H1 (cell line): ENCODE measurements around the gene TBCD.

ENCODE experiments used
- BCL11A ChIP-seq, 2 experiments: IDR thresholded peaks; one replicate each; pipeline ENCODE4 v1.6.1; 2011; ENCODE audit warnings: low read depth in 2 of 2, low read length in 2 of 2, mild to moderate bottlenecking in 2 of 2
- CHD1 ChIP-seq: IDR thresholded peaks from 2 replicates; pipeline ENCODE4 v1.6.1; 2012; ENCODE audit warnings: low read depth, low read length, improper control_type of control experiment
- CHD2 ChIP-seq: IDR thresholded peaks from 2 replicates; pipeline ENCODE4 v1.6.1; 2012; ENCODE audit warnings: low read length, improper control_type of control experiment
- EP300 ChIP-seq, 2 experiments: IDR thresholded peaks; 1 replicate in 1 of 2; 2 replicates in 1 of 2; pipeline ENCODE4 v1.6.1; 2011 to 2012; ENCODE audit warnings: low read depth in 2 of 2, low read length in 2 of 2, mild to moderate bottlenecking in 2 of 2, borderline replicate concordance in 1 of 2, inconsistent platforms in 1 of 2, moderate library complexity in 1 of 2
- EZH2 ChIP-seq: fragments of 200-600 bp; sonication (generic); IDR thresholded peaks from 2 replicates; pipeline ENCODE4 v1.7.1; 2012; ENCODE audit warnings: low read depth, mild to moderate bottlenecking, moderate library complexity, low read length, inconsistent platforms; ENCODE audit not compliant: severe bottlenecking
- JUN ChIP-seq: IDR thresholded peaks from 2 replicates; pipeline ENCODE4 v1.6.1; 2011; ENCODE audit warnings: low read depth, mild to moderate bottlenecking, improper control_type of control experiment, low read length
- KDM1A ChIP-seq: fragments of 200-600, 300-600 bp; sonication (generic); IDR thresholded peaks from 2 replicates; pipeline ENCODE4 v1.7.1; 2016; ENCODE audit warnings: mild to moderate bottlenecking, low read length, borderline replicate concordance
- POLR2A ChIP-seq, 2 experiments: IDR thresholded peaks; 1 replicate in 1 of 2; 2 replicates in 1 of 2; pipeline ENCODE4 v1.6.1; 2011; ENCODE audit warnings: low read depth in 2 of 2, low read length in 2 of 2, mild to moderate bottlenecking in 2 of 2; ENCODE audit errors: control extremely low read depth in 1 of 2
- POU5F1 ChIP-seq: IDR thresholded peaks from 2 replicates; pipeline ENCODE4 v1.6.1; 2011; ENCODE audit warnings: low read depth, mild to moderate bottlenecking, low read length, moderate library complexity
- TBP ChIP-seq: IDR thresholded peaks from 2 replicates; pipeline ENCODE4 v1.6.1; 2011; ENCODE audit warnings: low read depth, low read length, improper control_type of control experiment
- TF ChIP-seq, protein P1 (sequence below), 3 experiments: IDR thresholded peaks; 1 replicate in 2 of 3; 2 replicates in 1 of 3; pipeline versions ENCODE4 v1.5.1 to v1.6.1; 2011; ENCODE audit warnings: low read length in 3 of 3, mild to moderate bottlenecking in 3 of 3, inconsistent platforms in 2 of 3, low read depth in 1 of 3, moderate library complexity in 1 of 3; ENCODE audit not compliant: insufficient read depth in 1 of 3; ENCODE audit errors: control extremely low read depth in 1 of 3

DNA sequence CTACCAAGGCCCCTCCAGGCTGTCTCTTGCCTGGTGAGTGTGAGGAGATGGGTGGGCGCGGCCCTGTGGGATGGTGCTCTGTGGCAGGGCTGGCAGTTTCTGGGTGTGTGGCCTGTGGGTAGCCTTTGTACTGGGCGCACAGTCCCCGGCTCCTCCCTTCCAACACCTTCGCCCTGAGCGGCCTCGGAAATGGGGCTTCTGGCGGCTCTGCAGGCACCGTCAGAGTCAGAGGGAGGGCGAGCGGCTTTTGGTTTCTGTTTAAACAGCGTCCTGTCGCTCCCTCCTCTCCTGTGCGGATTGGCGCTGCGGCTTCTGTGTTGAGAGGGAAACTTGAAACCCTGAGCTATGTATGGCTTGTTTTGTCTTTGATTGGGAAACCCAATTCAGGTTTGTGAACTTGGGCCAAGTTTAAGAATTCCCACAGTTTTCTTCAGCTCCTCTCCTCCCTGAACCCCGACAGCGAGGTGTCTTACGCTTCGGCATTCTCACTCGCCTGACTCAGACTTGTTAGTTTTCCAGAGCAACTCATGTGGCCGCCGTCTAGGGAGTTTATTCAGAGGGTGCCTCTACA, 96.2 kb downstream of the TBCD start:
- TF ChIP-seq, protein P1, sequence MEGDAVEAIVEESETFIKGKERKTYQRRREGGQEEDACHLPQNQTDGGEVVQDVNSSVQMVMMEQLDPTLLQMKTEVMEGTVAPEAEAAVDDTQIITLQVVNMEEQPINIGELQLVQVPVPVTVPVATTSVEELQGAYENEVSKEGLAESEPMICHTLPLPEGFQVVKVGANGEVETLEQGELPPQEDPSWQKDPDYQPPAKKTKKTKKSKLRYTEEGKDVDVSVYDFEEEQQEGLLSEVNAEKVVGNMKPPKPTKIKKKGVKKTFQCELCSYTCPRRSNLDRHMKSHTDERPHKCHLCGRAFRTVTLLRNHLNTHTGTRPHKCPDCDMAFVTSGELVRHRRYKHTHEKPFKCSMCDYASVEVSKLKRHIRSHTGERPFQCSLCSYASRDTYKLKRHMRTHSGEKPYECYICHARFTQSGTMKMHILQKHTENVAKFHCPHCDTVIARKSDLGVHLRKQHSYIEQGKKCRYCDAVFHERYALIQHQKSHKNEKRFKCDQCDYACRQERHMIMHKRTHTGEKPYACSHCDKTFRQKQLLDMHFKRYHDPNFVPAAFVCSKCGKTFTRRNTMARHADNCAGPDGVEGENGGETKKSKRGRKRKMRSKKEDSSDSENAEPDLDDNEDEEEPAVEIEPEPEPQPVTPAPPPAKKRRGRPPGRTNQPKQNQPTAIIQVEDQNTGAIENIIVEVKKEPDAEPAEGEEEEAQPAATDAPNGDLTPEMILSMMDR (IDR thresholded peaks at IDR 0.05; ENCODE audit: control extremely low read depth in 1 of 3, insufficient read depth in 1 of 3, low read depth in 1 of 3, low read length in 3 of 3), result no peak
- no peak for TF ChIP-seq EZH2
- TF ChIP-seq EP300 (IDR thresholded peaks at IDR 0.05; ENCODE audit: borderline replicate concordance in 1 of 2, low read depth in 2 of 2, low read length in 2 of 2), result no peak
- TF ChIP-seq JUN, result no peak
- no peak for TF ChIP-seq KDM1A
- TF ChIP-seq POLR2A (IDR thresholded peaks at IDR 0.05; ENCODE audit: control extremely low read depth in 1 of 2, low read depth in 2 of 2, low read length in 2 of 2), result no peak
- TF ChIP-seq POU5F1, result no peak
- TF ChIP-seq BCL11A (IDR thresholded peaks at IDR 0.05; ENCODE audit: low read depth in 2 of 2, low read length in 2 of 2), result no peak
- TF ChIP-seq CHD2, result no peak
- TF ChIP-seq CHD1, result no peak
- no peak for TF ChIP-seq TBP
